ENCODE data around the gene ST3GAL6.

Gene ST3GAL6

DNA sequence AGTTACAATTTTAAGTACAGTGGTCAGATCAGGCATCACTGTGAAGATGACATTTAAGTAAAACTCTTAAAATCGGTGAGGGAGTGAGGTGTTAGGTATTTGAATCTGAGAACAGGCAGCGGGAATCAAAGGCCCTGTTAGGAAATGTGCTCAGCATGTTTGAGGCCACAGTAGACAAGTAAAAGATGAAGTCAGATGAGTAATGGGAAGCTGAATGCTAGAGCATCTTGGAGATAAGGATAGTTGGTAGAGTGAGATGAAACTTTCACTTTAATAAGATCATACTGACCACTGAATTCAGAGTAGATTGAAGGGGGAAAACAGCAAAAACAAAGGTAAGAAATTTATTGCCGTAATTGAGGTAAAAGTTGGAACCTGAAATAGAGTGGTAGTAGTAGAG, 76.7 kb downstream of the ST3GAL6 start:
- H3K4me3 ChIP-seq (ENCODE audit: low read depth, low read length): no peak overlapping the region
- TF ChIP-seq, protein P1, sequence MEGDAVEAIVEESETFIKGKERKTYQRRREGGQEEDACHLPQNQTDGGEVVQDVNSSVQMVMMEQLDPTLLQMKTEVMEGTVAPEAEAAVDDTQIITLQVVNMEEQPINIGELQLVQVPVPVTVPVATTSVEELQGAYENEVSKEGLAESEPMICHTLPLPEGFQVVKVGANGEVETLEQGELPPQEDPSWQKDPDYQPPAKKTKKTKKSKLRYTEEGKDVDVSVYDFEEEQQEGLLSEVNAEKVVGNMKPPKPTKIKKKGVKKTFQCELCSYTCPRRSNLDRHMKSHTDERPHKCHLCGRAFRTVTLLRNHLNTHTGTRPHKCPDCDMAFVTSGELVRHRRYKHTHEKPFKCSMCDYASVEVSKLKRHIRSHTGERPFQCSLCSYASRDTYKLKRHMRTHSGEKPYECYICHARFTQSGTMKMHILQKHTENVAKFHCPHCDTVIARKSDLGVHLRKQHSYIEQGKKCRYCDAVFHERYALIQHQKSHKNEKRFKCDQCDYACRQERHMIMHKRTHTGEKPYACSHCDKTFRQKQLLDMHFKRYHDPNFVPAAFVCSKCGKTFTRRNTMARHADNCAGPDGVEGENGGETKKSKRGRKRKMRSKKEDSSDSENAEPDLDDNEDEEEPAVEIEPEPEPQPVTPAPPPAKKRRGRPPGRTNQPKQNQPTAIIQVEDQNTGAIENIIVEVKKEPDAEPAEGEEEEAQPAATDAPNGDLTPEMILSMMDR (IDR thresholded peaks at IDR 0.05; ENCODE audit: borderline replicate concordance, insufficient read depth, low read depth, low read length): no peak

DNA sequence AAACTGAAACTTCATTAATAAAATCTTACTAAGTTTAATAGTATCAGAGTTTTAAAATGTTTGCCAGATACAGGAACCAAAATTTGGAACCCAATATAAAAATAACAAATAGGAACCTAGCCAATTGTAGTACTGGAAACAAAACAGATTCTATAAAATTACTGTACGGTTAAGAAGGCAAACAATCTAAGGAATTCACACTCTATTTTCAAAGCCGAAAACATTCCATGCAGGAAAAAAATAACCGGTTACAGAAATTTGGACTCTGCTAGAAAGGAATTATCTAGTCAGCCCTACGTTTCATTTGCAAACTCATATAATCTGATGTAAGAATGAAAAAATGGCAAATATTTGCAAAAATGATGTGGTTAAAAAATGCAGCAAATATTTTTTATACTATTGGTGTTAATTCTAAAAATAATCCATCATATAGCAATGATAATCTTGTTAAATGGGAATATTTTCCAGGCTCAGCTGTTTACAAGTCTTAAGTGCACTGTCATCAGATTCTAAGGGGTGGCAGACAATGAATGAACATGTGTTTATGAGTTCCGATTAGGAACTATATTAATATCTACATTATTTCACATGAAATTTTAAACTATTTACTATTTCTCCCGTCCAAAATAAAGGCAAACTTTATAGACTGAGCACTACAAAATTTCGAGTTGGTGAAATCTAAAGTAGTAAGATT, 80.3 kb downstream of the ST3GAL6 start:
- H3K4me3 ChIP-seq (ENCODE audit: low read depth, low read length): no peak overlapping the region
- TF ChIP-seq, protein P1 (IDR thresholded peaks at IDR 0.05; ENCODE audit: borderline replicate concordance, insufficient read depth, low read depth, low read length): no peak

Data from GM12875 (cell line).